ENCODE data around the gene TNIP2.
A peak's percentile ranks its signal among the peaks of the same experiment; 100 is the strongest.
"Not testable (repeated sequence)": the region's sequence is repeated elsewhere in the genome, so short reads cannot be mapped to it uniquely, and the experiment has no call there.

TNIP2 gene

DNA sequence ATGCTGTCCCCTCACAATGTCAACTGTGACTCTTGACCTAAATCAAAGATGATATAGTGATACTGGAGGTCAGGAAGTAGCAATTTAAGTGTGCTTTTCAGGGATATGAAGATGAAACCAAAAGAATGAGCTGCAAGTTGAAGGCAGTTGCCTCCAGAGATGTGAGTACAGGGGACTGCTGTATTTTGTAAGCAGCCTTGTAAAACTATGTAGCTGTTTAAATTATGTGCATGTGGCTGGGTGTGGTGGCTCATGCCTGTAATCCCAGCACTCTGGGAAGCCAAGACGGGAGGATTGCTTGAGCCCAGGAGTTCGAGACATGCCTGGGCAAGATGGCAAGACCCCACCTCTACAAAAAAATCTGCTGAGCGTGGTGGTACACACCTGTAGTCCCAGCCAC is 15.1 kb upstream of the TNIP2 start:
- DNase-seq: no peak

- DNase-seq: no peak
Measured at GRCh38 chr4:2768921-2769336, 12.8 kb upstream of the TNIP2 start.

GRCh38 chr4:2768124-2768523 is 12.0 kb upstream of the TNIP2 start:
- DNase-seq: no peak

DNA sequence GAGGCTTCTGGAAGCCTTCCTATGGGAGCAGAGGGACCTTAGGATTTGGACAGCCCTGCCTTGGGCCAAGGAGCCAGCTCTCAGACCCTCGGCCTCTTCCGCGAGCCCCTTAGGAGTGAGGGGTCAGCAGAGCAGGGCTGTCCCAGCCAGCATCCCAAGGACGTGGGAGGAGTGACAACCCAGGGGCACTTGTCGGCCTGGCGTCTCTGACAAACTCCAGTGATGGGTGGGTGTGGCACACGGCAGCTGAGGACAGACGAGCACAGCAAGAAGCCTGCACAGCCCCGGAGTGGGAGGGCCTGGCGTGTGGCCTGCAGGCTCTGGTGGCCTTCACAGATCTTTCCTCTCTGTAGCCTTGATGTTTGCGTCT is 11.6 kb upstream of the TNIP2 start:
- DNase-seq: no peak

- no peak for DNase-seq
Measured at GRCh38 chr4:2767046-2767704, 11.0 kb upstream of the TNIP2 start.

- no peak for DNase-seq
Measured at GRCh38 chr4:2765832-2766526, 9.8 kb upstream of the TNIP2 start.

DNA sequence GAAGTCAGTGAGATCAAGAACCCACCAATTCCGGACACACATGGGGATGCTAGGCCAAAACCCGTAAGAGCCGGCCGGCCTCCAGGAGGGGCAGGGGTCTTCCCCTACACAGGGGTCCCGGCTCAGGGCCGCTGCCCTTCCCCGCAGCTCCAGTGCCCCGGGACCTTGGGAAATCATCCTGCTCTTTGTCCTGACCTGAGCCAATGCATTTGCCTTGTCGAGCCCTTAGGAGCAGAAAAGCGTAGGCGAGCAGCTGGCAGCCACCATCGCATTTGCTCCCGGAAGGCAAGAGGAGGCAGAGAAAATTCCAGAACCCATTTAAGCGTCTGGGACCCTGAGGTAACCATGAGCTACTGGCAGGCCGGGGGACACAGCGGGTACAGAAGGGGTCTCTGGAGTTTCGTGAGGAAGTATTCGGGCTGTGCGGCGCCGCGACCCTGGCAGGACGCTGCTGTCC is 7.4 kb upstream of the TNIP2 start:
- DNase-seq: peak in 1 of 51 donors; percentile 15

DNA sequence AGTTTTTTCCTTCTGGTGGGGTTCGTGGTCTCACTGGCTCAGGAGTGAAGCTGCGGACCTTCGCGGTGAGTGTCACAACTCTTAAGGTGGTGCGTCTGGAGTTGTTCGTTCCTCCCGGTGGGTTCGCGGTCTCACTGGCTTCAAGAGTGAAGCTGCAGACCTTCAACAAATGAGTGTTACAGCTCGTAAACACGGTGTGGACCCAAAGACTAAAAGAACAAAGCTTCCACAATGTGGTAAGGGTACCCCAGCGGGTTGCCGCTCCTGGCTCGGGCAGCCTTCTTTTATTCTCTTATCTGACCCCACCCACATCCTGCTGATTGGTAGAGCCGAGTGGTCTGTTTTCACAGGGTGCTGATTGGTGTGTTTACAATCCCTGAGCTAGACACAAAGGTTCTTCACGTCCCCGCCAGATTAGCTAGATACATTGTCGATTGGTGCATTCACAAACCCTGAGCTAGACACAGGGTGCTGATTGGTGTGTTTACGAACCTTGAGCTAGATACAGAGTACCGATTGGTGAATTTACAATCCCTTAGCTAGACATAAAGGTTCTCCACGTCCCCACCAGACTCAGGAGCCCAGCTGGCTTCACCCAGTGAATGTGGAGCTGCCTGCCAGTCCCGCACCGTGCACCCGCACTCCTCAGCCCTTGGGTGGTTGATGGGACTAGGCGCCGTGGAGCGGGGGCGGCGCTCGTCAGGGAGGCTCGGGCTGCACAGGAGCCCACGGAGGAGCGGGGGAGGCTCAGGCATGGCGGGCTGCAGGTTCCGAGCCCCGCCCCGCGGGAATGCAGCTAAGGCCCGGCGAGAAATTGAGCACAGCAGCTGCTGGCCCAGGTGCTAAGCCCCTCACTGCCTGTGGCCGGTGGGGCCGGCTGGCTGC is 6.6 kb upstream of the TNIP2 start:
- DNase-seq: not testable (repeated sequence)

DNA sequence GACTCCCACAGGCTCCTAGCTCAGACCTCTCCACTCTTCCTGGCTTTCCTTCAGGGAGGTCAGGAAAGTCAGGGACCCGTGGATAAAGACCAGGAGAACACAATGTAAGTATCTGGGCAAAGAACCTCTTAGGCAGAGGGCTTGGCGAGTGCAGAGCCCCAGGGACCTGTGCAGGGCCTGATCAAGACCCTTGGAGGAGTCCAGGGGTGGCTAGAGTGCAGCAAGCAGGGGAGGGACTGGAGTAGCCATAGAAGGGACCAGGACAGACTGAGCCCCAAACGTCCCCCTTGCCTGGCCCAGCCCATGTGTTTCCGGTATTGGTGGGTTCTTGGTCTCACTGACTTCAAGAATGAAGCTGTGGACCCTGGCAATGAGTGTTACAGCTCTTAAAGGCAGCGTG is 5.9 kb upstream of the TNIP2 start:
- no peak for DNase-seq

- DNase-seq: no peak
Measured at GRCh38 chr4:2761035-2761923, 5.1 kb upstream of the TNIP2 start.

- no peak for DNase-seq
Measured at GRCh38 chr4:2757426-2757825, 1.3 kb upstream of the TNIP2 start.

GRCh38 chr4:2756691-2757350 is 685 bp upstream of the TNIP2 start:
- DNase-seq: no peak

GRCh38 chr4:2754848-2755819 is 1.0 kb downstream of the TNIP2 start:
- no peak for DNase-seq

GRCh38 chr4:2753436-2753835 is 2.7 kb downstream of the TNIP2 start:
- no peak for DNase-seq

GRCh38 chr4:2750719-2751605 is 5.2 kb downstream of the TNIP2 start:
- DNase-seq: no peak

DNA sequence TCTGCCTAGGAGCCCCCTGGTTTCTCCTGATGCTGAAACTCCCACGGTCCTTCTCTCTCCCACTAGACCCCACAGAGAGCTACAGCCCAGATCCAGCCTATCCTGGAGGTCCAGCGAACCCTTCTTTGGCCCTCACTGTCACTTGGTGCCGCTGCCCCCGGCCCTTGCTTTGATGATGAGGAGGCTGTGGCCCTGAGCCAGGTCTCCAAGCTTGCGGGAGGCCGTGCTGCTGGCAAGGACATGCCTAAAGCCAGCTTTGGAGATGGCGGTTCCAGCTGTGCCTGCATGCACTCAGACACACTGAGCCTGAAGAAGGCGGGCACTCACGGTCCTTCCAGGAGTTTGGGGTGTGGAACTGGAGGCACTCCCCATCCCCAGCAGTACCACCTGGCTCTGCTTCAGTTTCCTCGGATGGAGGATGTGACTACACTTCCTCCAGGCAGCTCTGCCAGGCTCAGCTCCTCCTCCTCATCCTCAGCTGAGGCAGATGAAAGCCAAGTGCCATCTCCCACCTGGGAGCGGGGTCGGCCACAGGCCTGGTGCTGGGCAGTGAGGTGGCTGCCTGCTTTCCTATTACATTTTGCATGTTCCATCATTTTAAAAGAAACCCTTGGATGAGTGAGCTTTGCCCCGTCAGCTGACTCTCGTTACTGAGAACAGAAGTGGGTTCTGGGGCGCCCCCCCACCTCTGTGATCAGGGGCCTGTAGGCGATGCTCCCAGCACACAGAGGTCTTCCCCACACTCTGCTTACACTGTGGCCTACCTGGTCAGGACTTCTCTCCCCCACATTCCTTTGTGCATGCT is 9.0 kb downstream of the TNIP2 start:
- DNase-seq: no peak

DNA sequence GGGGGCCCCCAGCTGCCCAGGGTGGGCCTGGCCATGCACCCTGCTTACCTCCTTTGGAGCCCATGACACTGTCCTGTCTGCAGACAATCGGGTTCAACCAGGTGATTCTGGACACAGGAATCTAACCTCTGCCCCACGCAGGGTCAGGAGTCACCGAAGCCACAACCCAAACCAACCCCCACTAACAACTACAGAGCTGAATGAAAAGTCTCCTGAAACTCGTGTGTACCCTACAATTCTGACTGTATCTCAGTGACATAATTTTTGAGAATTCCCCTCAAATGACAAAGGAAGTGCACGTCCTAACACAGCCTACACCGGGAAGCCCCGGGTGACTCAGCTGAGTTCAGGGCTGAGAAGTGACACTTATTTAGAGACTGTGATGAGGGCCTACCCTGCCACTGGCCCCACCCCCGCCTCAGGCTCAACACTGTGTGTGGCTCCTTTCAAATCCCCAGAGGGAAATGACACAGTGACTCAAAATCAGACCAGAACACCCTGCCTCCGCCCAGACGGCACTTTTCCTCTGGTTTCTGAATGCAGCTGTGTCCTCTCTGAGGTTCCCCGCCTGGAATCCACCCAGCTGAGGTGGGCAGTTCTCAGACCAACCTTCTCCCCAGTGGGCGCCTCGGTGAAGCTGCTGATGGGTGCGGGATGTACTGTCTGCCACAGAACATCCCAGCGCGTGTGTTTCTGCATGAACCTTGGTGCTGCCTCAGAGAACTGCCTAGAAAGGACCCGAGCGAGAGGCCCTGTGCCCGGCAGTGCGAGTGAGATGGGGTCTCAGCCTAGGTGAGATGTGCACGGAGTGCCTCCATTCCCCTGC is 9.9 kb downstream of the TNIP2 start:
- no peak for DNase-seq
